ENCODE data around the gene RTN4RL1.

Gene RTN4RL1

GRCh38 chr17:2047590-2047989 is 22.5 kb upstream of the RTN4RL1 start:
- no peak for DNase-seq (ENCODE audit: low read depth in 1 of 2, low spot score in 1 of 2)

GRCh38 chr17:2044263-2044894 is 19.2 kb upstream of the RTN4RL1 start:
- no peak for DNase-seq (ENCODE audit: low read depth in 1 of 2, low spot score in 1 of 2)

GRCh38 chr17:2043785-2044184 is 18.7 kb upstream of the RTN4RL1 start:
- no peak for DNase-seq (ENCODE audit: low read depth in 1 of 2, low spot score in 1 of 2)

GRCh38 chr17:2042933-2043332 is 17.8 kb upstream of the RTN4RL1 start:
- no peak for DNase-seq (ENCODE audit: low read depth in 1 of 2, low spot score in 1 of 2)

GRCh38 chr17:2042390-2042847 is 17.3 kb upstream of the RTN4RL1 start:
- DNase-seq (ENCODE audit: low read depth in 1 of 2, low spot score in 1 of 2): no peak

GRCh38 chr17:2041561-2042389 is 16.6 kb upstream of the RTN4RL1 start, which contains the start of gene OVCA2:
OVCA2 (plus strand) TSS chr17:2042022; CDS start chr17:2042048, 26 bp downstream.
- peak; percentile 96 for DNase-seq (ENCODE audit: low read depth in 1 of 2, low spot score in 1 of 2)

- DNase-seq (ENCODE audit: low read depth in 1 of 2, low spot score in 1 of 2): no peak
Measured at GRCh38 chr17:2040942-2041560, 15.9 kb upstream of the RTN4RL1 start.

- no peak for DNase-seq (ENCODE audit: low read depth in 1 of 2, low spot score in 1 of 2)
Measured at GRCh38 chr17:2040219-2040827, 15.2 kb upstream of the RTN4RL1 start.

GRCh38 chr17:2037155-2037554 is 12.0 kb upstream of the RTN4RL1 start:
- no peak for DNase-seq (ENCODE audit: low read depth in 1 of 2, low spot score in 1 of 2)

- DNase-seq (ENCODE audit: low read depth in 1 of 2, low spot score in 1 of 2): no peak
Measured at GRCh38 chr17:2035541-2036488, 10.7 kb upstream of the RTN4RL1 start.

- no peak for DNase-seq (ENCODE audit: low read depth in 1 of 2, low spot score in 1 of 2)
Measured at GRCh38 chr17:2034806-2035540, 9.8 kb upstream of the RTN4RL1 start.

- no peak for DNase-seq (ENCODE audit: low read depth in 1 of 2, low spot score in 1 of 2)
Measured at GRCh38 chr17:2034157-2034556, 9.0 kb upstream of the RTN4RL1 start.

GRCh38 chr17:2033153-2033552 is 8.0 kb upstream of the RTN4RL1 start:
- no peak for DNase-seq (ENCODE audit: low read depth in 1 of 2, low spot score in 1 of 2)

GRCh38 chr17:2030779-2031163 is 5.6 kb upstream of the RTN4RL1 start:
- DNase-seq (ENCODE audit: low read depth in 1 of 2, low spot score in 1 of 2): no peak

GRCh38 chr17:2029911-2030778 is 5.0 kb upstream of the RTN4RL1 start, which contains the start of gene DPH1:
DPH1 (plus strand) TSS chr17:2030153; CDS start chr17:2030170, 17 bp downstream.
- peak; percentile 66 to 84 for DNase-seq (ENCODE audit: low read depth in 1 of 2, low spot score in 1 of 2)

- no peak for DNase-seq (ENCODE audit: low read depth in 1 of 2, low spot score in 1 of 2)
Measured at GRCh38 chr17:2028737-2029136, 3.6 kb upstream of the RTN4RL1 start.

- DNase-seq (ENCODE audit: low read depth in 1 of 2, low spot score in 1 of 2): no peak
Measured at GRCh38 chr17:2028234-2028614, 3.1 kb upstream of the RTN4RL1 start.

- DNase-seq (ENCODE audit: low read depth in 1 of 2, low spot score in 1 of 2): no peak
Measured at GRCh38 chr17:2027528-2028233, 2.5 kb upstream of the RTN4RL1 start.
